Activated naive CD4-positive, alpha-beta T cell treated with anti-CD3 and anti-CD28 coated beads, Interleukin-2, amount 50 U/mL, for 72 hours (primary cell): ENCODE data around the gene RFC1. TPM values are rescaled to one million over a fixed set of nuclear protein-coding genes. Genes with fewer than 3 reads are reported as not detected.
"Not testable (repeated sequence)": the region's sequence is repeated elsewhere in the genome, so short reads cannot be mapped to it uniquely, and the experiment has no call there.

ENCODE experiments used
- ATAC-seq, 2 donors: fragments of 150-1000 bp; cut with Tn5 transposase; 2 replicates each; pipeline ENCODE4 v1.10.0; 2021; ENCODE audit warnings: mild to moderate bottlenecking in 2 of 2, moderate library complexity in 2 of 2
- DNase-seq, 2 donors: peaks; one replicate each; pipeline ENCODE4 v3.0.0; 2021 to 2022; ENCODE audit warnings: low spot score in 2 of 2
- H3K27ac Mint-ChIP-seq, 2 donors: one replicate each; pipeline ENCODE4 v1.8.0; 2022; ENCODE audit warnings: mild to moderate bottlenecking in 2 of 2, mixed read lengths in 2 of 2
- H3K36me3 Mint-ChIP-seq, 2 donors: one replicate each; pipeline ENCODE4 v1.8.0; 2022; ENCODE audit warnings: mixed read lengths in 2 of 2
- H3K9me3 Mint-ChIP-seq, 2 donors: one replicate each; pipeline ENCODE4 v1.8.0; 2022; ENCODE audit warnings: mixed read lengths in 2 of 2
- total RNA-seq, 2 donors: library from RNA; stranded (reverse); gene quantifications; one replicate each; pipeline ENCODE4 v1.2.3, GENCODE V29; 2022

RFC1 gene
- 100 to 1,000 TPM in 1 of 2 donors, 10 to 100 TPM in 1; 97.7 to 105 TPM for total RNA-seq

GRCh38 chr4:39365830-39366771 is at the start of gene RFC1:
TSS of gene RFC1 (minus strand) at chr4:39366362. CDS start at chr4:39366241, 121 bp downstream.
- DNase-seq (peak; percentile 90), ATAC-seq (peak; percentile 90 to 94)
- Mint-ChIP-seq H3K27ac (peak within 1 kb of the TSS; percentile 93 to 99), H3K36me3 (peaks cover 20 to 34% of the 10 kb centered on the region in 2 donors), H3K9me3 (no peaks in the 10 kb centered on the region)

GRCh38 chr4:39415678-39416283 is 49.6 kb upstream of the RFC1 start:
- DNase-seq (no peak), ATAC-seq (no peak)
- no peaks in the 10 kb centered on the region for H3K36me3 Mint-ChIP-seq
- no peaks in the 10 kb centered on the region for H3K9me3 Mint-ChIP-seq
- H3K27ac Mint-ChIP-seq: no peak overlapping the region

- ATAC-seq, DNase-seq, H3K27ac Mint-ChIP-seq, H3K36me3 Mint-ChIP-seq, H3K9me3 Mint-ChIP-seq: not testable (repeated sequence)
Measured at GRCh38 chr4:39411561-39411960, 45.4 kb upstream of the RFC1 start.

GRCh38 chr4:39410415-39410814 is 44.3 kb upstream of the RFC1 start:
- Mint-ChIP-seq H3K27ac (no peak overlapping the region), H3K36me3 (no peaks in the 10 kb centered on the region), H3K9me3 (no peaks in the 10 kb centered on the region)
- no peak for DNase-seq
- no peak for ATAC-seq

GRCh38 chr4:39407584-39407885 is 41.4 kb upstream of the RFC1 start:
- ATAC-seq (no peak), DNase-seq (no peak)
- no peak overlapping the region for H3K27ac Mint-ChIP-seq
- H3K36me3 Mint-ChIP-seq: no peaks in the 10 kb centered on the region
- no peaks in the 10 kb centered on the region for H3K9me3 Mint-ChIP-seq

- Mint-ChIP-seq H3K36me3 (no peaks in the 10 kb centered on the region), H3K9me3 (no peaks in the 10 kb centered on the region), H3K27ac (no peak within 1 kb of the TSS)
- no peak for DNase-seq
- no peak for ATAC-seq
Measured at GRCh38 chr4:39406763-39407583, 40.8 kb upstream of the RFC1 start, which contains the start of gene KLB. TSS of gene KLB (plus strand) at chr4:39406930. CDS start at chr4:39406950, 20 bp downstream.

GRCh38 chr4:39401640-39402039 is 35.5 kb upstream of the RFC1 start:
- H3K27ac Mint-ChIP-seq, H3K36me3 Mint-ChIP-seq, ATAC-seq, DNase-seq, H3K9me3 Mint-ChIP-seq: not testable (repeated sequence)

- H3K9me3 Mint-ChIP-seq: no peaks in the 10 kb centered on the region
- no peak for ATAC-seq
- H3K27ac Mint-ChIP-seq: no peak overlapping the region
- H3K36me3 Mint-ChIP-seq: no peaks in the 10 kb centered on the region
- DNase-seq: no peak
Measured at GRCh38 chr4:39394706-39395105, 28.5 kb upstream of the RFC1 start.

GRCh38 chr4:39390603-39391002 is 24.4 kb upstream of the RFC1 start:
- Mint-ChIP-seq H3K9me3 (no peaks in the 10 kb centered on the region), H3K27ac (no peak overlapping the region), H3K36me3 (no peaks in the 10 kb centered on the region)
- no peak for DNase-seq
- no peak for ATAC-seq

- Mint-ChIP-seq H3K9me3 (peaks cover 6 to 8% of the 10 kb centered on the region in 2 donors), H3K27ac (no peak overlapping the region), H3K36me3 (peaks cover 7% of the 10 kb centered on the region in 2 donors)
- ATAC-seq (no peak), DNase-seq (no peak)
Measured at GRCh38 chr4:39384563-39384962, 18.4 kb upstream of the RFC1 start.

- Mint-ChIP-seq H3K36me3 (peaks cover 9 to 11% of the 10 kb centered on the region in 2 donors), H3K9me3 (peaks cover 8 to 10% of the 10 kb centered on the region in 2 donors), H3K27ac (no peak overlapping the region)
- no peak for ATAC-seq
- DNase-seq: no peak
Measured at GRCh38 chr4:39383690-39384089, 17.5 kb upstream of the RFC1 start.

- no peak overlapping the region for H3K27ac Mint-ChIP-seq
- H3K36me3 Mint-ChIP-seq: peaks cover 11 to 15% of the 10 kb centered on the region in 2 donors
- no peak for ATAC-seq
- H3K9me3 Mint-ChIP-seq: peaks cover 13 to 18% of the 10 kb centered on the region in 2 donors
- no peak for DNase-seq
Measured at GRCh38 chr4:39375478-39375877, 9.3 kb upstream of the RFC1 start.

- DNase-seq, H3K27ac Mint-ChIP-seq, H3K36me3 Mint-ChIP-seq, H3K9me3 Mint-ChIP-seq, ATAC-seq: not testable (repeated sequence)
Measured at GRCh38 chr4:39371209-39371608, 5.0 kb upstream of the RFC1 start.

GRCh38 chr4:39369301-39369700 is 3.1 kb upstream of the RFC1 start:
- no peak for DNase-seq
- H3K36me3 Mint-ChIP-seq: peaks cover 17 to 20% of the 10 kb centered on the region in 2 donors
- no peak for ATAC-seq
- peaks cover 0 to 5% of the 10 kb centered on the region in 2 donors for H3K9me3 Mint-ChIP-seq
- no peak overlapping the region for H3K27ac Mint-ChIP-seq

- peaks cover 0 to 5% of the 10 kb centered on the region in 2 donors for H3K9me3 Mint-ChIP-seq
- peaks cover 20 to 24% of the 10 kb centered on the region in 2 donors for H3K36me3 Mint-ChIP-seq
- DNase-seq (no peak), ATAC-seq (no peak)
- H3K27ac Mint-ChIP-seq: no peak overlapping the region
Measured at GRCh38 chr4:39367166-39367565, 1.0 kb upstream of the RFC1 start.

- peak; percentile 3 to 18 for ATAC-seq
Measured at GRCh38 chr4:39365360-39365759, 802 bp downstream of the RFC1 start.

More at GRCh38 chr4:39365360-39365759, 802 bp downstream of the RFC1 start:
- DNase-seq: no peak
- Mint-ChIP-seq H3K36me3 (peaks cover 17 to 29% of the 10 kb centered on the region in 2 donors), H3K27ac (peak overlapping the region; percentile 93 to 99), H3K9me3 (no peaks in the 10 kb centered on the region)
